ENCODE data around the gene KIAA1958.
"Not testable (repeated sequence)": the region's sequence is repeated elsewhere in the genome, so short reads cannot be mapped to it uniquely, and the experiment has no call there.

Gene KIAA1958

DNA sequence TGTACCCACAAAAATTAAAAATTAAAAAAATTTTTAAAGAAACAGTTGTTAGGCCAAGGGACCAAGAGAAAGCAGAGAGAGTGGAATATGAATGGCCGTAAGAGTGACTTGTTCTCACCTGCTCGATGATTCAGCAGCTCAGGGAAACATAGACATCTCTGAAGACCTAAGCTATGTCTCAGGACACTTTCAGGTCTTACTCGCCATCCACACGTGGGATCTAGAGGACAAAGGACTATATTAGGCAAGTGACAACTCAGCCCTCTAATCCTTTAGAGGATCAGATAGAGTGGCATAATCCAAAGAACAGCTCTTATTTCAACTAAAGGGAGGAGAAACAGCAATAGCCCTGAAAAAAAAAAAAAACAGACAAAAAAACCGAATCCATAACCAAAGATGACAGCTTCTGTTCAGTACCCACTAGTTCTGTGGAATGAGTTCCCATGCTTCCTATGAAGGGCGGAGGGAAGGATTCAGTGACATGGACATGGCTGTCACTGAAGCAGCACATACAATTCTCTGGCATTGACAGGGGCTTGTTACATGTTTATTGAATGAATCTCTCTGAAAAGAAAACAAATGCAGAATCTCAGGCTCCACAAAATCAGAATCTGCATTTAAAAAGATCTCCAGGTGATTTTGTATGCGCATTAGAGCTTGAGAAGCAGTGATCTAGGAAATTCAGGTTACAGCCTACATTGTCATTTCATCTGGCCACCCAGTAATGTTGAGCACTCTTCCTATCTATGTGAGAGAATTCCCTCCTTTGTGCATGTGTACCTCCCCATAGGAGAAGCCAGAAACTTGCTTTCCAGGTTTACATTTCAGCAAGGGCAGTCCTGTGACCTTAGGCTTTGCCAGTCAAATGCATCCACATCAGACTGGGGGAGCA is 96.0 kb downstream of the KIAA1958 start:
- in situ Hi-C loops (cut with HindIII; ENCODE audit: low sequenced_read_pairs) = no loop called here

DNA sequence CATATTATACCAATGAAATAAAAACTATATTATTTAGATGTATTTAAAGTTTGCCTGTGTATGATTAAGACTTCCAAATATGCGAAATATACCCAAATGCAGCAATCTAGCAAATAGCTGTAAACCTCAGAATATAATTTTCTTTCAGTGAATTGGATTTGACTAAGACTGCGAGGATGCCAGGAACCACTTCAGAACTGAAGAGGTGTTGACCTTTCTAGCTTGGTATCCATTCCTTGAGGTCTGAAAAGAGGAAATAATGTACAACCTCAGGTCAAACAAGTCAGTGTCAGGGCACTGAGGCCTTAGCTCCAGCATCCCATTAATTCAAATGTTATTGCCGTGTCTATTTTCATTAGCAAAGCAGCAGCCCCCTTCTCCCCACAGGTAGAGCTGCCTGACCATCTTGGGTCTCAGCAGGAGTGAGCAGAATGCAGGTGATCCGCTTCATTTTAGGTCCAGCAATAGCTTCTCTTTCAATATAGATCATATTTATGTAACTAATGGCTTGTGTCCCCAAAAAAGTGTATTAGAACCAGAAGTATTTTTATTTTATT is 100.0 kb downstream of the KIAA1958 start:
- in situ Hi-C loops (cut with HindIII; ENCODE audit: low sequenced_read_pairs) = no loop called here

DNA sequence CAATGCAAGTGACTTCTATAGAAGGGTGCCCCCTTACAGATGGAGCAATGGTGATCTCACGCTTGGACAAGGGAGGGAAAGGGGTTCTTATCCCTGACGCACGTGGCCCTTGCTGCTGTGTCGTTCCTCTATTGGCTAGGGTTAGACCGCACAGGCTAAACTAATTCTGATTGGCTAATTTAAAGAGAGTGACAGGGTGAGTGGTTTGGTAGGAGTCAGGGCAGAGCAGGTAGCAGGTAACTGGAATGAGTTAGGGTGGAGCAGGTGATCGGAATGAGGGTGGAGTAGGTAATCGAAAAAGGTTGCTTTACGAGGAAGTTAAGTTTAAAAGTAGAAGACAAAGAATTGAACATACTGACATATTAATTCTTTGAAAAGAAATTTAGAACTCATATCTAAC is 105.2 kb downstream of the KIAA1958 start:
- in situ Hi-C loops (cut with HindIII; ENCODE audit: low sequenced_read_pairs) = not testable (repeated sequence)

DNA sequence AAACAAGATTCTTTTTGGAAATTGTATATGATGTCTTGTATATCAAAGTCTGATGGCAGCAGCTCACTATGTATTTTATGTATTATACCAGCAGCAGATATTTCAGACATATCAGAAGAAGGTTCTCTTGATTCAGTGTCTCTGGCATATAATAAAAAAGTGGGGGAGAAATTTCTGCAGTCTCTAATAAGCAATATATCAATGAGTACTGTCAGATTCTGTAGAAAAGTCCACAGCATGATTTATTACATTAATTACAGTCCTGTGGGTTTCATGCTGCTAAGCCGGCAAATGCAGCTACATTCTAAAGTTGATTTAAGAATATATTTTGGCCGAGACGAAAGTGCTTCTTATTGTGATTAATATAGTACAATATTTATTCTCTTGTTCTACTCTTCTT is 113.1 kb downstream of the KIAA1958 start:
- in situ Hi-C loops (cut with HindIII; ENCODE audit: low sequenced_read_pairs) = no loop called here

DNA sequence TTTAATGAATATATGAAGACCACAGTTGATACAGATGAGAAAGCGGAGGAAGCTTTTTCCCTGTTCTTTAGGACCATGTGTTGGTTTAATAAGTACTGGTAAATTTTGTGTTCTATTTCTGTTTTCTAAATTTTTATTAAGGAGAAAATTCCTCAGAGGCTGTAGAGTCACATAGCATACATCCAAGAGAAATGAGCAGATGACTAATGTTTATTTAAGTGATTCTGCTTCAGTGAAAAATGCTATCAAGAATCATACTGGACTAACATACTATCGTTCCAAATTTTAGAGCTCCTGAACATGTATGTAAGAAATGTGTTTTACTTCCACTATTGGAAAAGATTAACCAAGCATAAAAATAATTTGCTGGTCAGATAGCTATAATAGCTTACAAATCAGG is 115.0 kb downstream of the KIAA1958 start:
- in situ Hi-C loops (cut with HindIII; ENCODE audit: low sequenced_read_pairs) = no loop called here

DNA sequence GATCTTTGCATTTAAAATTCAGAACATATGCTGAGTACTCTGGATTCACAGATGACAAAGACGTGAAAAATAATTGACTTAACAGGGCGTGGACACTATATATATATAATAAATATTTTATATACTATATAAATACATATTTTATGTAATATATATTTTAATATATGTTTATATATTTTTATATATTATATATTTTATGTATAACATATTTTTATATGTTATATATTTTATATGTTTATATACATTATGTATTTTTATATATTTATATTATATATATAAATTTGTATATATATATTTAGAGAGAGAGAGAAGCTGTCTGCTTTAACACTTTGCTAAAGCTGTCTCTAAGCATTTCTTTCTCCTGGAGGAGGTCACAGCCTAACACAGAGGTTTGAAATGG is 118.2 kb downstream of the KIAA1958 start:
- in situ Hi-C loops (cut with HindIII; ENCODE audit: low sequenced_read_pairs) = no loop called here

DNA sequence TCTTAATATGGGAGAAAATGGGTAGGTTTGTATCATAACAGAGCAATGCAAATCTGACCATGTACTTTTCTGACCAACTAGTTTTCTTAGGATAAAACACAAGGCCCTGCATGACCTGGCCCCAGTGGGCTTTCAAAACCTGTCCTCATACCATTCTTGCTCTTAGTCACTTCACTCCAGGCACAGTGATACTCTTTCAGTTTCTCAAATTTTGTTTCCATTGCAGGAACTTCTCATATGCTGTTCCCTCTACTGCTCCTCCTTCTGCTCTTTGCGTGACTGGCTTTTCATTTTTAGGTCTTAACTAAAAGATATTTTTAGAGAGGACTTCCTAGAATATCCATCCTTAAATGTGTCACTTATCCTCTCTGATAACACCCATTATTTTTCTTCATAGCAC is 118.9 kb downstream of the KIAA1958 start:
- in situ Hi-C loops (cut with HindIII; ENCODE audit: low sequenced_read_pairs) = no loop called here

DNA sequence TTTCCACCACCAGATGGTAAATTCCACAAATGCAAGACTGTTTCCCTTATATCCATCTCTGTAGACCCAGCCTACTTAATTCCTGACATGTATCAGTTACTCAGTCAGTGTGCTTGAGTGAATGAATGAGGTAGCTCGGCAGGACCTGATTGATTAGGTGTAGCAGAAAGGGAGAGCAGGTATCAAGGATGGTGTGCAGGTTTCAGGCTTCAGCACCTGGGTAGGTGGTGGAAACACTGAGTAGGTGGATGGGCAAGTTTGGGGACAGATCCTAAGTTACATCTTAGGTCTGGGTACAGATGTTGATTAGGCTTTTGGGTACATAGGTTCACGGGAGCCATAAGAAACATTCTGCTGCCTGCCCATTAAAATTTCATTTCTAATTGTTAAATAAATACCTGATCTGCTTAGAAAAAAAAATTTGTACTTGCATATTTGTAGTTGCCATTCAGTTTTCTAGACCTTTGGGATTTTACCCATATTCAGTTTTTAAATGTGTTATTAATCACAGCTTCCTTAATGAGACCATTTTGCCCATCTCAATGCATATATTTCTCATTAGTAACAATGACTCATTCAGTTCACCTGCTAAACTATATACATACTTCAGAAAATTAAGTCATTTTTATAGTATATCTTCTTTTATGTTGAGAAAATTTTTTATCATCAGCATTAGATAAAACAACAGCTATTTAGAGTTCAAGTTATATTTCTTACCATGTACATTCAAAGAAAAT is 119.5 kb downstream of the KIAA1958 start:
- in situ Hi-C loops (cut with HindIII; ENCODE audit: low sequenced_read_pairs) = no loop called here

DNA sequence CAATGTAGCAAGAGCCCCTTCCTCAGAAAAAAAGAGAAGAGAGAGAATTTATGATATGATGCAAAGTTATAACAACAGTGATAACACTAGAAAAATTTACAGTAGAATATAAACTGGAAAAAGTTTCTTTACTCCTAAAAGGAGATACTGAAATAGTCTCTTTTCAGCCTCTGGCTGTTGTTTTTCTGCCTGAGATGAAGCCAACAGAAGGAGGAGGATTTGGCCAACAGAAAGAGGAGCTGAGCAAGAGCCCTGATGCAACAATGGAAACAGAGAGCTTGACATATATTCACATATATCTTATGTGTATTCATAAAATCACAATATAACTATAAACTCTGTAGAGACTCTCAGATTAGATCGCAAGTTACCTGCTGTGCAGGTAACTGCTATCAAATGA is 122.2 kb downstream of the KIAA1958 start:
- in situ Hi-C loops (cut with HindIII; ENCODE audit: low sequenced_read_pairs) = no loop called here

DNA sequence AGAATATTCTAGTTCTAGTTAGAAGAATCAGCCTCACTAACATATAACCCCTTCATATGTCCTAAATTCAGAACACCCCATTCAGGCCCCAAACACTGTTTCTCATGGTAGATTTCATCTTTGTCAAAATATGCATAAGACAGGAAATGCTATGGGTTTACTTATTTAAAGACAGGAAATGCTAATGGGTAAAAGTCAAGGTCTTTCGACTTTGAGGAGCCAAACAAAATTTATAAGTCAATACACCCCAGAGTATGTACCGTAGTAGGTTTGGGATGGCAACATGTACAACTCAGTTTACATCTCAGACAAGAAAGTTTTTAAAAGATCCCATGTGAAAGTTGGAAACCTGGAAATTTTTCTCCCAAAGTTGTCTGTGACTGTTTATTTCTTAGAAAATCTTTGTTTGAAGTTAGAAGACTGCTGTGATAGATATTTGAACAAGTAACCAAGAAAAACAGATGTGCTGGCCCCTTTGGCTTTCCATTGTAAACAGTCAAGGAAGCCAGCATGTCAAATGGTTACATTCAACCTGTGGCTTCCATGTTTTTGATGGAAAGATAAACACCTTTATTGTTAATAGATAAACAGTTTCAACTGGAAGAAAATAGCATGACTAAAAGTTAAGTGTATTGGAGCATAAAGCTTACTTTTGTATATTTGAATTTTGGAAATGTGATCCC is 129.1 kb downstream of the KIAA1958 start:
- in situ Hi-C loops (cut with HindIII; ENCODE audit: low sequenced_read_pairs) = no loop called here

DNA sequence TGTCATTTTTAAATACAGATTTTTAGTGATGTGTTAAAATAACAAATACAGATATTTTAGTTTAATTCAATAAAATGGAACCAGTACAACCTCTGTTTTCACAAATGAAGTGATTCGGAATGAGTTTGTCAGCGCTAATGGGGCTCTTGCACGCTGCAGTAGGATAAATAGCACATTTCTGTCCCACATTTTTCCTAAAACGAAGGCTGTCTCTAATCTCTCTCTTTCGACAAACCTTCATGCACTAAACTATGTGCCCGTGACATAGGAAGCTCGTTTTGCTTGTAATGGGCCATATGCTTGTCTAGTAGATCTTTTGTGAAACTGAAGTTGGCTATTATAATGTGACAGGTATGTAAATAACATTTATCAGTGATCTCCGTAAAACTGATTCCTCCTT is 130.7 kb downstream of the KIAA1958 start:
- in situ Hi-C loops (cut with HindIII; ENCODE audit: low sequenced_read_pairs) = no loop called here

DNA sequence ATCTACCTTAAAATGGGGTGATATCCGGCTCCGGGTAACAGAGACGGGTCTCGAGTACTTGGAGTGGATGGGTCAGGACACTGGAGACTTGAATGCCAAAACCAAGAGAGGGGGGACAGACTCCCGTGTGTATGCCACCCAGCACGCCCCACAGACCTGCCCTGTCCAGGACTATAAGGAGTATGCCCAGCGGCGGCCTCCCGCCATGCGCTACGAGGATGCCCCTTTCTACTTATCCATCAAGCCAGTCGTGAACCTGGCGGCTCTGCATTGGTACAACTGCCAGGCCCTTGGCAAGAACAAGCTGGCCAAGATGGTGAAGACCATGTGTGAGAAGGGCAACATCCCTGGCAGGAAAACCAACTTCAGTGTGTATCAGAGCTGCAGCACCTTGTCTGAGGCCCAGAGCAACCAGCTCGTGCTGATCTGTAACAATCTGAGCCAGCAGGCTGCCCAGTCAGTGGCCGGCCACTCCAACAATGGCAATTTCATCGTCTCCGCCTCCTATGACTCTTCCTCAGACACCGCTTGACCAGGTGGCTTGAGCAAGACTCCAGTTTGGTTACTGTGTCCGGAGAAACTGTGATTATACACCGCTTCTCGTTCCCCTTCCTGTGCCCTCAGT is 131.9 kb downstream of the KIAA1958 start:
- in situ Hi-C loops (cut with HindIII; ENCODE audit: low sequenced_read_pairs) = no loop called here

DNA sequence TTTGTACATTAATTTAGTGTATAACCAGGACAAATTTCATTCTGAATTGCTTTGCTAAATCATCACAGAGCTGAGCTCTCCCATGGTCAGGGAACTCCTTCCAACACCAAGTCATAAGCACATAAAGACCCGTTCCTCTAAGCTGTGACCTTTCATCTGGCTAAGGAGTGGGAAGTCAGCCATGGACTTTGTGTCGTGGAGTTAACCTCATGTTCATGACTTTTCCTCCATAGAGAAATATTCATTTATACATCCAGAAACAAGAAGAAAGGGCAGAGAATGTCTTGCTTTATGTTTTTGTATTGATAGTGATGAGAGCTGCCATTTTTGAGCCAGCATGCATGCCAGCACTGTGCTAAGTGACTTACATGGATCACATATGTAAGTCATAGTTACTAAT is 133.8 kb downstream of the KIAA1958 start:
- in situ Hi-C loops (cut with HindIII; ENCODE audit: low sequenced_read_pairs) = no loop called here

DNA sequence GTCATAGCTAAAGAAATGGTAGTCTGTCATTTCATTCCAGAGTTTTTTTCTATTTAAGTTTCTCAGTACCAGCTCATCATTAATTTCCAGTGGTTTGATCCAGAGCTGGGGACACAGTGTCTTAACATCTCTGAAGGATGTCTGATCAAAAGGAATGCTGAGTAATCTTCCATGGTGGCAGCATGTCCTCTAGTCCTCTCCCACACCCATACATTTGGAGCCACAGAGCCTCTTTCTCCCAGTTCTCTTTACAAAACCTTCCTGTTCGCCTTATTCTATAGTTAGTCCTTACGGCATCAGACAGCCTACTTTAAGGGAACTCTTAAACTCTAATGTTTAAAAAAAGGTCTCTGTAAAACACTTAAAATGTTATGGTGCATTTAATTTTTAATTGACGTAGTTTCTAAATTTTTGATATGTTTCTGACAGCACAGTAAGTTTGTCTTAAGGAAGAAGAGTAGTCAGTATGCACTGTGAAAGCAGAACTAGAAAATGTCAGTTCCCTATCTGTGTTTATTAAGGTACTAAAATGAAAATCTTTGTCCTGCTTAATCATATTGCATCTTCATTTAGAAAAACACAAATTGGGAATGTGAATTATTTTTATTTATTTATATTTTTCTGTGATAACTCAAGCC is 134.5 kb downstream of the KIAA1958 start:
- in situ Hi-C loops (cut with HindIII; ENCODE audit: low sequenced_read_pairs) = no loop called here

DNA sequence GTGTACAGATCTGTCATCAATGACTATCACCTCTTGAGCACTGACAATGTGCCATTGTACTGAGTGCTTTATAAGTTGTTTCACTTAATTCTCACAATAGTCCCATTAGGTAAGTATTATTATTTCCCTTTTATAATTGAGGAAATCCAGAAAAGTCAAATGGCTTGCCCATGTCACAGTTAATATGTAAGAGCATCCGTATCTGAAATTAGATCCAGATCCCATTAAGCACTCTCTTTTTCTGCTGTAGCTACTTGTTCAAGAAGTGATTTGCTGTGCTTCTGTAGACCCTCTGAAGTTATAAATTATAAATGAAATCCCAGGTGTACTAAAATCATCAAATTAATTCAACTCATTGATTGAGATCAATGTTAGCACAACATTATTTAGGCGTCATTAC is 136.6 kb downstream of the KIAA1958 start:
- in situ Hi-C loops (cut with HindIII; ENCODE audit: low sequenced_read_pairs) = no loop called here

DNA sequence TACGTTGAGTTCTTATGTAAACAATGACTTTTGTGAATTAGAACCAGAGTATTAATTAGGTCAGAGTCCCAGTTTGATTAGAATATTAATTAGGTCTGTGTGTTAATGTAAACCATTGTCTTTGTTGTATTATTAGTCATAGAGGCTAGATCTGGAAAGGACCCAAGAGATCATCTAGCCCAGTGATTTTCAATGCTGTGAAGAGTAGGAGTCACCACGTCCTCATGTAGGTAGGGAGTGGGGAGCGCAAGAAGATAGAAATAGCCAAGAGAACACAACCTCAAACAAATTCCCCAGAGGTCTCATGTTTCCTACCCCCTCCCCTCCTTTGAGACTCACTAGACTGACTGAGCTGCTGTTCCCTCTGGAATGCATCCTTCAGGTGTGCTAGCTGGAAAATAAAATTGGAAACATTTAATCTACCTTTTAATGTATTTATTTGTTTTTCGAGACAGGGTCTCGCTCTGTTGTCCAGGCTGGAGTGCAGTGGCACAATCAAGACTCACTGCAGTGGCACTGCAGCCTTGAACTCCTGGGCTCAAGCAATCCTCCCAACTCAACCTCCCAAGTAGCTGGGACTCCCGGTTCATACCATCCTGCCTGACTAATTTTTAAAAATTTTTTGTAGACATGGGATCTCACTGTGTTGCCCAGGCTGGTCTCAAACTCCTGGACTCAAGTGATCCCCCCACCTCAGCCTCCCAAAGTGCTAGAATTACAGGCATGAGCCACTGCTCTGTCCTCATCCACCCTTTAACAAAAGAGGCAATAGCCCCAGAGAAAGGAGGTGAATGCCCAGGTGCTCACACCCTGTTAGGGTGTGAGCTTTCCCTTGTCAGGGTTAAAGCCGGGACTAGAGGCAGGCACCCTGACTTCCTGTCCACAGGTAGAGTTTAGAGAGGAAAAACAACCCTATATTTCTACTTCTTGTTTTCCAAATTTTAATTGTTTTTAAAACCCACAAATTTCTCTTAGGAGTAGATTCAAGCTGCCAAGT is 138.4 kb downstream of the KIAA1958 start:
- in situ Hi-C loops (cut with HindIII; ENCODE audit: low sequenced_read_pairs) = no loop called here

DNA sequence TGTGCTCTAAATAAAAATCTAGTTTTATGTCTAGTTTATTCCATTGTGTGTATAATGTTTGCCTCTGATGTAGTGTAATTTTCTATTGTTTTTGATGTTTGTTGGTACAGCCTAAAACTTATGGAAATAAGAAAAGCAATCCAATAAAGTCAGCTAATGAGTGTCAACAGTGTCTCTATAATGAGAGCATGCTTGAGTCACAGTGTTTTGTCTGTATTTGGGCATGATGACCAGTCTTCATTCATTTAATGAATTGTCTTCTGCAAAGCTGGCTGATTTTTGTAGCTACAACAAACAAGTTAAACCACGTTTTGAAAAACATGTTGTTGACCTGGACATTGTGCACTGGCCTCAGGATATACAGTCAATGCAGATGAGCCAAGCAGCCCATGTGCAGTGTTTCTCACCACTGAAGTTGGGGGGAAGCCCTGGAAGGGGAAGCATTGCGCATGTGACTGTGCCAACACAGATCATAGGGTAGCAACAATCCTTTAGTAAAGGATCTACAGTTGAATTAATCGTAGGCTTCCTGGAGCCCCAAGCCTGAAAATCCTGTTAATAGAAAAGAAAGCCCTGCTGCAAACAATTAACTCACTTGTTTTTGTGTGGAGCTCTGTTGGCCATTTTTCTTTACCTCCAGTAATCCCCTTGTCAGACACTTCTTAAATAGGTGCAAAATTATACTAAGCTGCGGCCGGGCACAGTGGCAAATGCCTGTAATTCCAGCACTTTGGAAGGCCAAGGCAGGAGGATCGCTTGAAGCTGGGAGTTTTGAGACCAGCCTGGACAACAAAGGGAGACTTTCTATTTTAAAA is 143.3 kb downstream of the KIAA1958 start:
- in situ Hi-C loops (cut with HindIII; ENCODE audit: low sequenced_read_pairs) = no loop called here

DNA sequence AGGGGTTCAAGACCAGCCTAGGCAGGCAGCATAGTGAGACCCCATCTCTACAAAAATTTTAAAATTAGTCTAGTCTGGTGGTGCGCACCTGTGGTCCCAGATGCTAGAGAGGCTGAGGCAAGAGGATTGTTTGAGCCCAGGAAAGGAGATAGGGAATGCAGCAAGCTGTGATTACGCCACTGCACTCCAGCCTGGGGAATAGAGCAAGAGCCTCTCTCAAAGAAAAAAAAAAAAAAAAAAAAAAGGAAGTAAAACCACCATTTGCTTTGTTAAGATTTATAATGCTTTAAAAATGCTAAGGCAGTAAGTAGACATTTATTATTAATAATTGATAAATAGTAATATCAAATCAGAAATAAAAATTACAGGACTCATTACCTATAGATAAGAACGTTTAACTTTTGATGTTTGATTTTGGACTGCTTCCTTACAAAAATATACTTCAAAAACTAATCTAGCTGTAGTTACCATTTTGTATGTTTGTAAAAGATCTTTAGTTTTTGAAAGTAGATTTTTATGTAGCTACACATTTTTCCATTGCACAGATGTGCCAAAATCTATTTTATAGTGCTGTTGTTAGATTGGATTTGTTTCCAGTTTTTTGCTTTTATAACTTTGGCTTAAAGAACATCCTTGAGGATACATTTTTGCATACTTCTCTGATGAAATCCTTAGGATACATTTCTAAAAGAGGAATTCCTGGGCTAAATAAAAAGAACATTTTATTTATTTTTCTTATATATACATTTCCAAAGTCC is 144.9 kb downstream of the KIAA1958 start:
- in situ Hi-C loops (cut with HindIII; ENCODE audit: low sequenced_read_pairs) = no loop called here
